Measurements from ENCODE around the gene SMCO2.

The SMCO2 gene

DNA sequence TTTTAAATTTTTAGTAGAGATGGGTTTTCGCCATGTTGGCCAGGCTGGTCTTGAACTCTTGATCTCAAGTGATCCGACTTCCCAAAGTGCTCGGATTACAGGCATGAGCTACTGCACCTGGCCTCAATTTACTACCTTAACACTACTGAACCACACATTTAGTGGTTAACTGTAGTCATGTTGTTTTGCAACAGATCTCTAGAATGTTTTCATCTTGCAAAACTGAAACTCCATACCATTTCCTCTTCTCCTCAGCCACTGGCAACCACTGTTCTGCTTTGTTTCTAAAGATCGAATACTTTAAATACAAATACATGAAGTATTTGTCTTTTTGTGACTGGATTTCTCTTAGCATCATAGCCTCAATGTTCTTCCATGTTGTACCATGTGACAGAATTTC, 15.4 kb upstream of the SMCO2 start:
- Histone ChIP-seq H3K79me2 (ENCODE audit: insufficient read depth, low read length) (no peaks in the 10 kb centered on the region), H2AFZ (ENCODE audit: low read depth, low read length, severe bottlenecking) (no peak overlapping the region), H4K20me1 (ENCODE audit: low read depth, low read length) (no peaks in the 10 kb centered on the region), H3K9me2 (replicated peaks; ENCODE audit: insufficient read depth, low read length) (no peaks in the 10 kb centered on the region), H3K9me3 (ENCODE audit: insufficient read depth, low read length) (no peaks in the 10 kb centered on the region), H3F3A (ENCODE audit: insufficient read depth) (no peaks in the 10 kb centered on the region), H3K4me3 (ENCODE audit: insufficient read depth, low read length, poor library complexity, severe bottlenecking) (no peak overlapping the region), H3K4me2 (ENCODE audit: low read depth, low read length, poor library complexity, severe bottlenecking) (no peak overlapping the region), H3K36me3 (ENCODE audit: low read length) (no peaks in the 10 kb centered on the region), H3K9ac (ENCODE audit: low read length) (no peak overlapping the region), H3K27ac (ENCODE audit: low read depth, low read length) (no peak overlapping the region), H3K27me3 (ENCODE audit: low read length) (no peaks in the 10 kb centered on the region)
- TF ChIP-seq EZH2phosphoT487 (conservative IDR thresholded peaks at IDR 0.05; ENCODE audit: low read length) (no peak), CTCF (IDR thresholded peaks at IDR 0.05; ENCODE audit: insufficient read depth, low read length, poor library complexity, severe bottlenecking) (no peak)

DNA sequence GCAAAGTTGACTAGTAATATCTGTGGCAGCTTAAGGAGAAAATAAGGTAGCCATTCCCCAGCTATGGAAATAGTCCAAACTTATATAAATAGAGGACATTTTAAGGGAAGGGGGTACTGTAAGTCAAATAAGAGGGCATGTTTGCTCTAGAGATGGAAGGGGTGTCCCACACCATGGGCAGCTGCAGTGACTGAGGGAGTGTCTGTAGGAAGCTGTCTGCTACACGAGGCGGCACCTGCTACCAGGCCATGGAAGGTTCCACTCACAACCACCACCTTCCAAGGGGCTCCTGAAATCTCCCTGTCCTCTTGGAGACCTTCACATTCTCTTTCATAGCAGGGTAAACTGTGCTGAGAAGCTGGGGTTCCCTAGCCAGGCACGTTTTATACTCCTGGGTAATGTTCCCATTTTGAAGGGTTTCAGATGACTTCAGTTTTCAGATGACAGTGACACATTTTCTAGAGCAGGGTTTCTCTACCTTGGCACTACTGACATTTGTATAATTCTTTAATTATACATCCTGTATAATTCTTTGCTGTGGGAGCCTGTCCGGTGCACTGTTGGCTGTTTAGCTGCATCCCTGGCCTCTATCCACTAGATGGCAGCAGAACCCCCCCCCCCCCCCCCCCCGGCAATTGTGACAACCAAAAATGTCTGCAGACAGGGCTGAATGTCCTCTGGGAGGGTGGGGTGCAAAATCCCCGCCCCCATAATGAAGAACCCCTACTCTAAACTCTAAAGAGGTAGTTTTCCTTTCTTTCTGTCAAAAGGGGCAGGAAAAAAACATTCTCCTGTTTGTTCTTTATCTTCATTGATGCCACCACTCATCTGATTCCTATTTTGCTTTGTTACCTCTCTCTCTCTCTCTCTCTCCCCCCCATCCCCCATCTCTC, 11.6 kb upstream of the SMCO2 start:
- Histone ChIP-seq H3K4me2 (ENCODE audit: low read depth, low read length, poor library complexity, severe bottlenecking) (no peak overlapping the region), H3K79me2 (ENCODE audit: insufficient read depth, low read length) (no peaks in the 10 kb centered on the region), H3K27ac (ENCODE audit: low read depth, low read length) (no peak overlapping the region), H3K9me3 (ENCODE audit: insufficient read depth, low read length) (no peaks in the 10 kb centered on the region), H3K36me3 (ENCODE audit: low read length) (no peaks in the 10 kb centered on the region), H3K9me2 (replicated peaks; ENCODE audit: insufficient read depth, low read length) (no peaks in the 10 kb centered on the region), H3K27me3 (ENCODE audit: low read length) (no peaks in the 10 kb centered on the region), H3K4me3 (ENCODE audit: insufficient read depth, low read length, poor library complexity, severe bottlenecking) (no peak overlapping the region), H3F3A (ENCODE audit: insufficient read depth) (no peaks in the 10 kb centered on the region), H2AFZ (ENCODE audit: low read depth, low read length, severe bottlenecking) (peak overlapping the region; percentile 75), H4K20me1 (ENCODE audit: low read depth, low read length) (no peaks in the 10 kb centered on the region), H3K9ac (ENCODE audit: low read length) (no peak overlapping the region)
- TF ChIP-seq EZH2phosphoT487 (conservative IDR thresholded peaks at IDR 0.05; ENCODE audit: low read length) (no peak), CTCF (IDR thresholded peaks at IDR 0.05; ENCODE audit: insufficient read depth, low read length, poor library complexity, severe bottlenecking) (peak; percentile 34)

GRCh38 chr12:27436029-27436428, 10.5 kb upstream of the SMCO2 start:
- no peak overlapping the region for H3K4me3 ChIP-seq (ENCODE audit: insufficient read depth, low read length, poor library complexity, severe bottlenecking)
- no peak overlapping the region for H3K9ac ChIP-seq (ENCODE audit: low read length)
- no peaks in the 10 kb centered on the region for H4K20me1 ChIP-seq (ENCODE audit: low read depth, low read length)
- peak overlapping the region; percentile 75 for H2AFZ ChIP-seq (ENCODE audit: low read depth, low read length, severe bottlenecking)
- H3K9me2 ChIP-seq (replicated peaks; ENCODE audit: insufficient read depth, low read length): no peaks in the 10 kb centered on the region
- H3K36me3 ChIP-seq (ENCODE audit: low read length): no peaks in the 10 kb centered on the region
- H3F3A ChIP-seq (ENCODE audit: insufficient read depth): no peaks in the 10 kb centered on the region
- no peaks in the 10 kb centered on the region for H3K79me2 ChIP-seq (ENCODE audit: insufficient read depth, low read length)
- H3K9me3 ChIP-seq (ENCODE audit: insufficient read depth, low read length): no peaks in the 10 kb centered on the region
- no peak overlapping the region for H3K27ac ChIP-seq (ENCODE audit: low read depth, low read length)
- no peaks in the 10 kb centered on the region for H3K27me3 ChIP-seq (ENCODE audit: low read length)
- TF ChIP-seq CTCF (IDR thresholded peaks at IDR 0.05; ENCODE audit: insufficient read depth, low read length, poor library complexity, severe bottlenecking) (no peak), EZH2phosphoT487 (conservative IDR thresholded peaks at IDR 0.05; ENCODE audit: low read length) (no peak)
- no peak overlapping the region for H3K4me2 ChIP-seq (ENCODE audit: low read depth, low read length, poor library complexity, severe bottlenecking)
